HG03039 (cell line): Measurements from ENCODE around the gene OR2J2.
"Not testable (repeated sequence)": the region's sequence is repeated elsewhere in the genome, so short reads cannot be mapped to it uniquely, and the experiment has no call there.

Experiments
- ATAC-seq: cut with Tn5 transposase; IDR thresholded peaks from one replicate; pipeline ENCODE4 v1.9.1; 2021; ENCODE audit warnings: mild to moderate bottlenecking, moderate library complexity; ENCODE audit not compliant: unreplicated experiment

The OR2J2 gene

GRCh38 chr6:29218056-29218455 lies 47.3 kb downstream of the OR2J2 start:
- not testable (repeated sequence) for ATAC-seq
